ENCODE data around the gene GPC3. TPM values are rescaled to one million over a fixed set of nuclear protein-coding genes. Genes with fewer than 3 reads are reported as not detected.

GPC3 gene
- total RNA-seq, 2 experiments from 2014 or later, result 0.86 to 1.3 TPM

- no peak for ATAC-seq
- no peaks in the 10 kb centered on the region for H3K4me1 Mint-ChIP-seq
- no peaks in the 10 kb centered on the region for H3K36me3 Mint-ChIP-seq (ENCODE audit: low read depth)
- H3K27ac Mint-ChIP-seq, result no peak overlapping the region
- POLR2A ChIA-PET, result no interaction called here
- no peak overlapping the region for H3K4me3 Mint-ChIP-seq
- CTCF ChIA-PET, result no interaction called here
- no peaks in the 10 kb centered on the region for H3K27me3 Mint-ChIP-seq
- intact Hi-C loops (cut with DNase I, micrococcal nuclease), result no loop called here
- DNase-seq, result no peak
- H3K9me3 Mint-ChIP-seq (ENCODE audit: low read depth), result no peaks in the 10 kb centered on the region
Observed at GRCh38 chrX:133650239-133650638, 335.2 kb downstream of the GPC3 start.

- no peak for ATAC-seq
- Mint-ChIP-seq H3K9me3 (ENCODE audit: low read depth) (no peaks in the 10 kb centered on the region), H3K4me1 (no peaks in the 10 kb centered on the region), H3K36me3 (ENCODE audit: low read depth) (no peaks in the 10 kb centered on the region), H3K27ac (no peak overlapping the region), H3K4me3 (no peak overlapping the region), H3K27me3 (no peaks in the 10 kb centered on the region)
- ChIA-PET CTCF (no interaction called here), POLR2A (no interaction called here)
- intact Hi-C loops (cut with DNase I, micrococcal nuclease), result no loop called here
- DNase-seq, result no peak
Observed at GRCh38 chrX:133649651-133650050, 335.7 kb downstream of the GPC3 start.

GRCh38 chrX:133648594-133648993 is 336.8 kb downstream of the GPC3 start:
- intact Hi-C loops (cut with DNase I, micrococcal nuclease), result no loop called here
- Mint-ChIP-seq H3K27ac (no peak overlapping the region), H3K4me3 (no peak overlapping the region), H3K27me3 (no peaks in the 10 kb centered on the region), H3K36me3 (ENCODE audit: low read depth) (no peaks in the 10 kb centered on the region), H3K4me1 (no peaks in the 10 kb centered on the region), H3K9me3 (ENCODE audit: low read depth) (no peaks in the 10 kb centered on the region)
- ATAC-seq, result no peak
- ChIA-PET CTCF (no interaction called here), POLR2A (no interaction called here)
- no peak for DNase-seq

- Mint-ChIP-seq H3K9me3 (ENCODE audit: low read depth) (no peaks in the 10 kb centered on the region), H3K4me3 (no peak overlapping the region), H3K4me1 (no peaks in the 10 kb centered on the region), H3K36me3 (ENCODE audit: low read depth) (no peaks in the 10 kb centered on the region), H3K27ac (no peak overlapping the region), H3K27me3 (no peaks in the 10 kb centered on the region)
- ATAC-seq, result no peak
- ChIA-PET POLR2A (no interaction called here), CTCF (interaction anchor here (0.6 to 1.4 kb wide), 2 partner anchors 23 to 46 kb away, joined by 3 read pairs; no protein-coding TSS in a partner anchor)
- intact Hi-C loops (cut with DNase I, micrococcal nuclease), result no loop called here
- no peak for DNase-seq
Observed at GRCh38 chrX:133646719-133647116, 338.7 kb downstream of the GPC3 start.

GRCh38 chrX:133645977-133646718 is 339.2 kb downstream of the GPC3 start:
- Mint-ChIP-seq H3K27ac (no peak overlapping the region), H3K27me3 (no peaks in the 10 kb centered on the region), H3K36me3 (ENCODE audit: low read depth) (no peaks in the 10 kb centered on the region), H3K4me3 (no peak overlapping the region), H3K9me3 (ENCODE audit: low read depth) (no peaks in the 10 kb centered on the region), H3K4me1 (no peaks in the 10 kb centered on the region)
- ATAC-seq, result no peak
- DNase-seq, result no peak
- intact Hi-C loops (cut with DNase I, micrococcal nuclease), result no loop called here
- POLR2A ChIA-PET, result no interaction called here
- CTCF ChIA-PET, result interaction anchor here (1.4 kb wide), 1 partner anchor 45 kb away, joined by 3 read pairs; no protein-coding TSS in a partner anchor

- no peaks in the 10 kb centered on the region for H3K4me1 Mint-ChIP-seq
- DNase-seq (no peak), ATAC-seq (no peak)
- H3K27me3 Mint-ChIP-seq, result no peaks in the 10 kb centered on the region
- no peak overlapping the region for H3K27ac Mint-ChIP-seq
- no peaks in the 10 kb centered on the region for H3K36me3 Mint-ChIP-seq (ENCODE audit: low read depth)
- H3K4me3 Mint-ChIP-seq, result no peak overlapping the region
- intact Hi-C loops (cut with DNase I, micrococcal nuclease), result no loop called here
- ChIA-PET POLR2A (no interaction called here), CTCF (interaction anchor here (1.4 kb wide), 1 partner anchor 44 kb away, joined by 3 read pairs; no protein-coding TSS in a partner anchor)
- H3K9me3 Mint-ChIP-seq (ENCODE audit: low read depth), result no peaks in the 10 kb centered on the region
Observed at GRCh38 chrX:133645256-133645655, 340.1 kb downstream of the GPC3 start.

- ChIA-PET CTCF (no interaction called here), POLR2A (no interaction called here)
- H3K4me1 Mint-ChIP-seq, result no peaks in the 10 kb centered on the region
- H3K36me3 Mint-ChIP-seq (ENCODE audit: low read depth), result no peaks in the 10 kb centered on the region
- ATAC-seq, result no peak
- H3K27ac Mint-ChIP-seq, result no peak overlapping the region
- intact Hi-C loops (cut with DNase I, micrococcal nuclease), result no loop called here
- no peaks in the 10 kb centered on the region for H3K27me3 Mint-ChIP-seq
- DNase-seq, result no peak
- no peak overlapping the region for H3K4me3 Mint-ChIP-seq
- no peaks in the 10 kb centered on the region for H3K9me3 Mint-ChIP-seq (ENCODE audit: low read depth)
Observed at GRCh38 chrX:133640161-133641015, 345.0 kb downstream of the GPC3 start.

- Mint-ChIP-seq H3K36me3 (ENCODE audit: low read depth) (no peaks in the 10 kb centered on the region), H3K9me3 (ENCODE audit: low read depth) (no peaks in the 10 kb centered on the region)
Observed at GRCh38 chrX:133639726-133640125, 345.7 kb downstream of the GPC3 start.

GRCh38 chrX:133638285-133638684 is 347.1 kb downstream of the GPC3 start:
- ChIA-PET CTCF (no interaction called here), POLR2A (no interaction called here)
- Mint-ChIP-seq H3K27me3 (no peaks in the 10 kb centered on the region), H3K27ac (no peak overlapping the region), H3K9me3 (ENCODE audit: low read depth) (no peaks in the 10 kb centered on the region), H3K4me1 (no peaks in the 10 kb centered on the region), H3K4me3 (no peak overlapping the region), H3K36me3 (ENCODE audit: low read depth) (no peaks in the 10 kb centered on the region)
- intact Hi-C loops (cut with DNase I, micrococcal nuclease), result no loop called here
- ATAC-seq (no peak), DNase-seq (no peak)

More at GRCh38 chrX:133639726-133640125, 345.7 kb downstream of the GPC3 start:
- no peak for DNase-seq
- Mint-ChIP-seq H3K27me3 (no peaks in the 10 kb centered on the region), H3K27ac (no peak overlapping the region), H3K4me1 (no peaks in the 10 kb centered on the region), H3K4me3 (no peak overlapping the region)
- CTCF ChIA-PET, result no interaction called here
- intact Hi-C loops (cut with DNase I, micrococcal nuclease), result no loop called here
- POLR2A ChIA-PET, result no interaction called here
- no peak for ATAC-seq

GRCh38 chrX:133637765-133638164 is 347.6 kb downstream of the GPC3 start:
- H3K36me3 Mint-ChIP-seq (ENCODE audit: low read depth), result no peaks in the 10 kb centered on the region
- CTCF ChIA-PET, result no interaction called here

GRCh38 chrX:133636009-133636408 is 349.4 kb downstream of the GPC3 start:
- DNase-seq, result no peak
- Mint-ChIP-seq H3K36me3 (ENCODE audit: low read depth) (no peaks in the 10 kb centered on the region), H3K4me3 (no peak overlapping the region), H3K27me3 (no peaks in the 10 kb centered on the region), H3K27ac (no peak overlapping the region), H3K4me1 (no peaks in the 10 kb centered on the region), H3K9me3 (ENCODE audit: low read depth) (no peaks in the 10 kb centered on the region)
- ATAC-seq, result no peak
- POLR2A ChIA-PET, result no interaction called here
- intact Hi-C loops (cut with DNase I, micrococcal nuclease), result no loop called here
- CTCF ChIA-PET, result no interaction called here

More at GRCh38 chrX:133637765-133638164, 347.6 kb downstream of the GPC3 start:
- ATAC-seq, result no peak
- intact Hi-C loops (cut with DNase I, micrococcal nuclease), result no loop called here
- Mint-ChIP-seq H3K9me3 (ENCODE audit: low read depth) (no peaks in the 10 kb centered on the region), H3K4me3 (no peak overlapping the region), H3K4me1 (no peaks in the 10 kb centered on the region), H3K27ac (no peak overlapping the region), H3K27me3 (no peaks in the 10 kb centered on the region)
- DNase-seq, result no peak
- POLR2A ChIA-PET, result no interaction called here

- intact Hi-C loops (cut with DNase I, micrococcal nuclease), result no loop called here
- ChIA-PET CTCF (no interaction called here), POLR2A (no interaction called here)
- Mint-ChIP-seq H3K9me3 (ENCODE audit: low read depth) (no peaks in the 10 kb centered on the region), H3K4me1 (no peaks in the 10 kb centered on the region), H3K27me3 (no peaks in the 10 kb centered on the region), H3K4me3 (no peak overlapping the region), H3K36me3 (ENCODE audit: low read depth) (no peaks in the 10 kb centered on the region), H3K27ac (no peak overlapping the region)
- ATAC-seq (no peak), DNase-seq (no peak)
Observed at GRCh38 chrX:133634416-133634815, 351.0 kb downstream of the GPC3 start.
